Gastroesophageal sphincter (tissue), 3 donors: Measurements from ENCODE around the gene EIF2D.

Experiments
- EP300 ChIP-seq: sonication (generic); formaldehyde crosslinking; IDR thresholded peaks from one replicate; pipeline ENCODE4 v1.6.1; 2017; ENCODE audit warnings: antibody characterized with exemption, mild to moderate bottlenecking
- POLR2A ChIP-seq, 2 donors: fragments of 450-650 bp; IDR thresholded peaks; one replicate each; pipeline ENCODE4 v1.6.1; 2017; ENCODE audit warnings: antibody characterized with exemption in 2 of 2, mild to moderate bottlenecking in 2 of 2, moderate library complexity in 1 of 2
- TF ChIP-seq, protein P1 (sequence below), 4 experiments: fragments of 200-600 bp in 2 of 4; fragments of 450-650 bp in 2 of 4; sonication (generic) in 1 of 4; IDR thresholded peaks; one replicate each; pipeline ENCODE4 v1.5.1; 2017 to 2019; ENCODE audit warnings: antibody characterized with exemption in 4 of 4, mild to moderate bottlenecking in 2 of 4, moderate library complexity in 2 of 4

GRCh38 chr1:206556750-206557635, 55.3 kb downstream of the EIF2D start:
- TF ChIP-seq, protein P1, sequence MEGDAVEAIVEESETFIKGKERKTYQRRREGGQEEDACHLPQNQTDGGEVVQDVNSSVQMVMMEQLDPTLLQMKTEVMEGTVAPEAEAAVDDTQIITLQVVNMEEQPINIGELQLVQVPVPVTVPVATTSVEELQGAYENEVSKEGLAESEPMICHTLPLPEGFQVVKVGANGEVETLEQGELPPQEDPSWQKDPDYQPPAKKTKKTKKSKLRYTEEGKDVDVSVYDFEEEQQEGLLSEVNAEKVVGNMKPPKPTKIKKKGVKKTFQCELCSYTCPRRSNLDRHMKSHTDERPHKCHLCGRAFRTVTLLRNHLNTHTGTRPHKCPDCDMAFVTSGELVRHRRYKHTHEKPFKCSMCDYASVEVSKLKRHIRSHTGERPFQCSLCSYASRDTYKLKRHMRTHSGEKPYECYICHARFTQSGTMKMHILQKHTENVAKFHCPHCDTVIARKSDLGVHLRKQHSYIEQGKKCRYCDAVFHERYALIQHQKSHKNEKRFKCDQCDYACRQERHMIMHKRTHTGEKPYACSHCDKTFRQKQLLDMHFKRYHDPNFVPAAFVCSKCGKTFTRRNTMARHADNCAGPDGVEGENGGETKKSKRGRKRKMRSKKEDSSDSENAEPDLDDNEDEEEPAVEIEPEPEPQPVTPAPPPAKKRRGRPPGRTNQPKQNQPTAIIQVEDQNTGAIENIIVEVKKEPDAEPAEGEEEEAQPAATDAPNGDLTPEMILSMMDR (IDR thresholded peaks at IDR 0.05) = no peak
- TF ChIP-seq EP300 = no peak
- TF ChIP-seq POLR2A (IDR thresholded peaks at IDR 0.05) = peak; percentile 39 to 43
